Mesothelial cell of epicardium (in vitro differentiated cells): ENCODE measurements around the gene AJM1. TPM values are rescaled to one million over a fixed set of nuclear protein-coding genes. Genes with fewer than 3 reads are reported as not detected.
"Not testable (repeated sequence)": the region's sequence is repeated elsewhere in the genome, so short reads cannot be mapped to it uniquely, and the experiment has no call there.

ENCODE experiments used
- DNase-seq, 2 experiments: peaks; one replicate each; pipeline ENCODE4 v3.0.0; 2021; ENCODE audit warnings: low spot score in 2 of 2; ENCODE audit not compliant: unreplicated experiment in 2 of 2
- H3K27ac Mint-ChIP-seq: 2 replicates; pipeline ENCODE4 v1.8.0; 2021; ENCODE audit warnings: mixed read lengths
- H3K27me3 Mint-ChIP-seq: 2 replicates; pipeline ENCODE4 v1.8.0; 2021; ENCODE audit warnings: low read depth, mixed read lengths
- H3K36me3 Mint-ChIP-seq: 2 replicates; pipeline ENCODE4 v1.8.0; 2021; ENCODE audit warnings: mixed read lengths
- H3K4me1 Mint-ChIP-seq: 2 replicates; pipeline ENCODE4 v1.8.0; 2021; ENCODE audit warnings: mixed read lengths
- H3K4me3 Mint-ChIP-seq: 2 replicates; pipeline ENCODE4 v1.8.0; 2021; ENCODE audit warnings: mild to moderate bottlenecking, moderate library complexity, mixed read lengths
- H3K9me3 Mint-ChIP-seq: 2 replicates; pipeline ENCODE4 v1.8.0; 2021; ENCODE audit warnings: mixed read lengths
- CTCF ChIP-seq: fragments of 200-600 bp; sonication (generic); IDR thresholded peaks from one replicate; pipeline ENCODE4 v1.5.0; 2021; ENCODE audit warnings: antibody characterized with exemption; ENCODE audit not compliant: unreplicated experiment
- total RNA-seq: library from RNA; stranded (reverse); gene quantifications from 3 replicates; pipeline ENCODE4 v1.2.1, GENCODE V29; 2021

The AJM1 gene
- total RNA-seq, 1 donor from 2014 or later, result 3.6 TPM

GRCh38 chr9:136865041-136865767 lies 22.9 kb downstream of the AJM1 start:
- peaks cover 15% of the 10 kb centered on the region for H3K9me3 Mint-ChIP-seq
- H3K27me3 Mint-ChIP-seq, result no peaks in the 10 kb centered on the region
- DNase-seq, result no peak
- H3K4me1 Mint-ChIP-seq, result peaks cover 5% of the 10 kb centered on the region
- peak overlapping the region; percentile 83 for H3K4me3 Mint-ChIP-seq
- peak overlapping the region; percentile 47 for H3K27ac Mint-ChIP-seq
- no peak for TF ChIP-seq CTCF
- peaks cover 19% of the 10 kb centered on the region for H3K36me3 Mint-ChIP-seq

GRCh38 chr9:136865768-136866103 lies 23.5 kb downstream of the AJM1 start:
- no peak for TF ChIP-seq CTCF
- no peak for DNase-seq
- Mint-ChIP-seq H3K27ac (no peak overlapping the region), H3K36me3 (peaks cover 19% of the 10 kb centered on the region), H3K4me1 (peaks cover 5% of the 10 kb centered on the region), H3K27me3 (no peaks in the 10 kb centered on the region), H3K9me3 (peaks cover 15% of the 10 kb centered on the region), H3K4me3 (peak overlapping the region; percentile 83)

- not testable (repeated sequence) for H3K27me3 Mint-ChIP-seq, DNase-seq, H3K4me1 Mint-ChIP-seq, H3K27ac Mint-ChIP-seq
- H3K36me3 Mint-ChIP-seq, result peaks cover 19% of the 10 kb centered on the region
- H3K4me3 Mint-ChIP-seq, result peak overlapping the region; percentile 49
- peaks cover 19% of the 10 kb centered on the region for H3K9me3 Mint-ChIP-seq
Measured at GRCh38 chr9:136866898-136867421, 24.7 kb downstream of the AJM1 start.

- Mint-ChIP-seq H3K4me1 (peaks cover 5% of the 10 kb centered on the region), H3K36me3 (peaks cover 17% of the 10 kb centered on the region), H3K4me3 (peak overlapping the region; percentile 43), H3K9me3 (peaks cover 19% of the 10 kb centered on the region), H3K27me3 (no peaks in the 10 kb centered on the region), H3K27ac (no peak overlapping the region)
- DNase-seq, result no peak
- no peak for TF ChIP-seq CTCF
Measured at GRCh38 chr9:136867480-136867879, 25.2 kb downstream of the AJM1 start.

GRCh38 chr9:136867917-136868316 lies 25.6 kb downstream of the AJM1 start:
- DNase-seq, result no peak
- Mint-ChIP-seq H3K4me1 (peaks cover 5% of the 10 kb centered on the region), H3K27ac (no peak overlapping the region), H3K36me3 (peaks cover 17% of the 10 kb centered on the region), H3K4me3 (peak overlapping the region; percentile 43), H3K27me3 (no peaks in the 10 kb centered on the region), H3K9me3 (peaks cover 19% of the 10 kb centered on the region)
- no peak for TF ChIP-seq CTCF

- no peak for TF ChIP-seq CTCF
- H3K27ac Mint-ChIP-seq, result no peak overlapping the region
- no peaks in the 10 kb centered on the region for H3K27me3 Mint-ChIP-seq
- no peak for DNase-seq
- peaks cover 19% of the 10 kb centered on the region for H3K9me3 Mint-ChIP-seq
- H3K36me3 Mint-ChIP-seq, result peaks cover 17% of the 10 kb centered on the region
- peaks cover 5% of the 10 kb centered on the region for H3K4me1 Mint-ChIP-seq
- peak overlapping the region; percentile 55 for H3K4me3 Mint-ChIP-seq
Measured at GRCh38 chr9:136868644-136869043, 26.4 kb downstream of the AJM1 start.

- H3K4me3 Mint-ChIP-seq, H3K4me1 Mint-ChIP-seq, H3K27ac Mint-ChIP-seq, H3K27me3 Mint-ChIP-seq, DNase-seq: not testable (repeated sequence)
- Mint-ChIP-seq H3K36me3 (peaks cover 15% of the 10 kb centered on the region), H3K9me3 (peaks cover 19% of the 10 kb centered on the region)
Measured at GRCh38 chr9:136869611-136870010, 27.3 kb downstream of the AJM1 start.
